HepG2 (cell line): ENCODE data around the gene GNAL. TPM values are rescaled to one million over a fixed set of nuclear protein-coding genes. Genes with fewer than 3 reads are reported as not detected.

Experiments
- ATF7 ChIP-seq, 2 experiments: fragments of 450-650 bp in 1 of 2; sonication (generic) in 1 of 2; formaldehyde crosslinking in 1 of 2; IDR thresholded peaks; 2 replicates each; pipeline versions ENCODE4 v1.4.0 to v1.6.1; 2016 to 2020; ENCODE audit warnings: antibody characterized with exemption in 1 of 2, mild to moderate bottlenecking in 1 of 2, missing genetic modification reagents in 1 of 2
- FOXA1 ChIP-seq, 2 experiments: fragments of 450-650 bp in 1 of 2; sonication (generic) in 1 of 2; formaldehyde crosslinking in 1 of 2; IDR thresholded peaks; 2 replicates each; pipeline versions ENCODE4 v1.4.0 to v1.6.1; 2016 to 2020; ENCODE audit warnings: missing genetic modification reagents in 1 of 2
- NCOA1 ChIP-seq: sonication (generic); formaldehyde crosslinking; IDR thresholded peaks from 2 replicates; pipeline ENCODE4 v1.9.0; 2021; ENCODE audit warnings: missing genetic modification reagents
- TBX2 ChIP-seq: sonication (generic); formaldehyde crosslinking; IDR thresholded peaks from 2 replicates; pipeline ENCODE4 v1.5.0; 2020; ENCODE audit warnings: missing genetic modification reagents, mild to moderate bottlenecking, borderline replicate concordance
- ZBTB38 ChIP-seq: sonication (generic); formaldehyde crosslinking; IDR thresholded peaks from 2 replicates; pipeline ENCODE4 v1.5.1; 2020; ENCODE audit warnings: mild to moderate bottlenecking, missing genetic modification reagents
- ZBTB42 ChIP-seq: sonication (generic); formaldehyde crosslinking; IDR thresholded peaks from 2 replicates; pipeline ENCODE4 v1.5.0; 2020; ENCODE audit warnings: mild to moderate bottlenecking, missing genetic modification reagents
- ZNF143 ChIP-seq: sonication (generic); formaldehyde crosslinking; IDR thresholded peaks from 2 replicates; pipeline ENCODE4 v1.4.0; 2020; ENCODE audit warnings: missing genetic modification reagents
- ZNF256 ChIP-seq: sonication (generic); formaldehyde crosslinking; conservative IDR thresholded peaks from 2 replicates; pipeline ENCODE4 v1.4.0; 2020; ENCODE audit warnings: missing genetic modification reagents
- ZNF44 ChIP-seq: sonication (generic); formaldehyde crosslinking; IDR thresholded peaks from 2 replicates; pipeline ENCODE4 v1.5.1; 2020; ENCODE audit warnings: mild to moderate bottlenecking, missing genetic modification reagents
- ZNF781 ChIP-seq: sonication (generic); formaldehyde crosslinking; IDR thresholded peaks from 2 replicates; pipeline ENCODE4 v1.5.1; 2020; ENCODE audit warnings: borderline replicate concordance, mild to moderate bottlenecking, missing genetic modification reagents; ENCODE audit errors: not compliant biosample characterization
- ZNF83 ChIP-seq: sonication (generic); formaldehyde crosslinking; IDR thresholded peaks from 2 replicates; pipeline ENCODE4 v1.4.0; 2020; ENCODE audit warnings: missing genetic modification reagents, mild to moderate bottlenecking, borderline replicate concordance
- ZNF839 ChIP-seq: sonication (generic); formaldehyde crosslinking; IDR thresholded peaks from 2 replicates; pipeline ENCODE4 v1.4.0; 2020; ENCODE audit warnings: missing genetic modification reagents, mild to moderate bottlenecking, borderline replicate concordance
- polyA plus RNA-seq, 8 experiments: library from polyadenylated mRNA; depleted of rRNA in 3 of 8; stranded (reverse) in 7 of 8; unstranded in 1 of 8; fragments of >200 nt; fragmentation: Illumina TruSeq in 4 of 8; extraction: Trizol in 4 of 8; gene quantifications; 2 replicates each; pipeline versions ENCODE4 v1.2.1 to v1.2.3, GENCODE V29; 2011 to 2016; ENCODE audit warnings: low read depth in 4 of 8, missing spikeins in 1 of 8, mixed read lengths in 1 of 8; ENCODE audit not compliant: insufficient read depth in 1 of 8
- total RNA-seq, 5 experiments: library from RNA; depleted of rRNA; stranded (reverse); fragments of >200 nt; fragmentation: Illumina TruSeq; extraction: Trizol; gene quantifications; 2 replicates each; pipeline ENCODE4 v1.2.3, GENCODE V29; 2016; ENCODE audit warnings: low read depth in 1 of 5
- TF ChIP-seq, protein P1 (sequence below): sonication (generic); formaldehyde crosslinking; IDR thresholded peaks from 2 replicates; pipeline ENCODE4 v1.4.0; 2020; ENCODE audit warnings: missing genetic modification reagents
- TF ChIP-seq, protein P2 (sequence below): conservative IDR thresholded peaks from 2 replicates; pipeline ENCODE4 v1.6.1; 2018; ENCODE audit warnings: missing genetic modification reagents
- TF ChIP-seq, protein P3 (sequence below): sonication (generic); formaldehyde crosslinking; IDR thresholded peaks from 2 replicates; pipeline ENCODE4 v1.4.0; 2020; ENCODE audit warnings: missing genetic modification reagents
- TF ChIP-seq, protein P4 (sequence below): sonication (generic); formaldehyde crosslinking; conservative IDR thresholded peaks from 2 replicates; pipeline ENCODE4 v1.4.0; 2020; ENCODE audit warnings: missing genetic modification reagents
- TF ChIP-seq, protein P5 (sequence below): sonication (generic); formaldehyde crosslinking; IDR thresholded peaks from 2 replicates; pipeline ENCODE4 v1.5.1; 2020; ENCODE audit warnings: missing genetic modification reagents, mild to moderate bottlenecking, borderline replicate concordance

GNAL gene
- total and polyA plus RNA-seq, 2 of the 13 experiments (the other 11 are each of a cell fraction or from before 2014, with no cell fraction given) = 0.87 to 1.4 TPM

DNA sequence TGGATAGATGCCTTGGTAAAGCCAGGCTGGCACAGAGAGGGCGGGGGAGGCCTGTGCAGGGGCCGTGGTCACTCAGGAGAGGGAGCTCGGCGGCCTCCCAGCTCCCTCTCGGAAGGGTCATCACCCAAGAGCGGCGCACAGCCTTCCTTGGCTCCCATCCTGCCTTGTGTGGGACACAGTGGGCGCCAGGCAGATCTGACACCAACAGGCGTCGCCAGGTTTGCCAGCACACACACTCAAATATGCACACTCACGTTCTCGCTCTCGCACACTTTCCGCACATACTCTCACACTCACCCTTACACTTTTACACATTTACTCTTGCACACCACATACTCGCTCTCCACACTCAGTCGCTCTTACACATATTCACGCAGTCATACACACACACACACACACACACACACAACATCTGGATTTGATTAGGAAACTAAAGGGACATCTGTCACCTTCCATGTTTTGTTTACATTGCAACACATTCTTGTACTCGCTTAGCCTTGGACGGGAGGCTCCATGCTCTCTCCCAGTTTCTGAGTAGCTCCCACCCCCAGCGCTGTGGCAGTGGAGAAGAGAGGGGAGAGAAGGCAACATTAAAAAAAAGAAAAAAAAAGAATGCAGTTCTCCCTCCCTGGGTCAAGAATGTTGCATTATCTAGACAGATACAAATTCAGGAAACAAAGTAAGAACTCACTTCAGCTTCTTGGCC, 172.7 kb downstream of the GNAL start (continued):
- TF ChIP-seq FOXA1 (IDR thresholded peaks at IDR 0.05) (0 out of 2 replicates have a peak, but pooled peaks have one; percentile 29), FOXA1 (CRISPR knock-in tag; IDR thresholded peaks at IDR 0.05) (peak; percentile 63), ZBTB42 (CRISPR knock-in tag) (peak; percentile 96), ZNF83 (CRISPR knock-in tag) (no peak), ZBTB38 (CRISPR knock-in tag) (peak; percentile 73; the same call in 1 of the 2 replicates), TBX2 (peak; percentile 71; the same call in 1 of the 2 replicates), ATF7 (IDR thresholded peaks at IDR 0.05) (0 out of 2 replicates have a peak, but pooled peaks have one; percentile 8), ATF7 (CRISPR knock-in tag; IDR thresholded peaks at IDR 0.05) (no peak), NCOA1 (CRISPR knock-in tag) (no peak), ZNF44 (CRISPR knock-in tag) (no peak), ZNF781 (no peak), ZNF143 (no peak), ZNF839 (CRISPR knock-in tag) (no peak), ZNF256 (CRISPR knock-in tag) (no peak)
- TF ChIP-seq, protein P1, sequence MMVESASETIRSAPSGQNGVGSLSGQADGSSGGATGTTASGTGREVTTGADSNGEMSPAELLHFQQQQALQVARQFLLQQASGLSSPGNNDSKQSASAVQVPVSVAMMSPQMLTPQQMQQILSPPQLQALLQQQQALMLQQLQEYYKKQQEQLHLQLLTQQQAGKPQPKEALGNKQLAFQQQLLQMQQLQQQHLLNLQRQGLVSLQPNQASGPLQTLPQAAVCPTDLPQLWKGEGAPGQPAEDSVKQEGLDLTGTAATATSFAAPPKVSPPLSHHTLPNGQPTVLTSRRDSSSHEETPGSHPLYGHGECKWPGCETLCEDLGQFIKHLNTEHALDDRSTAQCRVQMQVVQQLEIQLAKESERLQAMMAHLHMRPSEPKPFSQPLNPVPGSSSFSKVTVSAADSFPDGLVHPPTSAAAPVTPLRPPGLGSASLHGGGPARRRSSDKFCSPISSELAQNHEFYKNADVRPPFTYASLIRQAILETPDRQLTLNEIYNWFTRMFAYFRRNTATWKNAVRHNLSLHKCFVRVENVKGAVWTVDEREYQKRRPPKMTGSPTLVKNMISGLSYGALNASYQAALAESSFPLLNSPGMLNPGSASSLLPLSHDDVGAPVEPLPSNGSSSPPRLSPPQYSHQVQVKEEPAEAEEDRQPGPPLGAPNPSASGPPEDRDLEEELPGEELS (CRISPR knock-in tag) = peak; percentile 44; the same call in 1 of the 2 replicates
- TF ChIP-seq, protein P2, sequence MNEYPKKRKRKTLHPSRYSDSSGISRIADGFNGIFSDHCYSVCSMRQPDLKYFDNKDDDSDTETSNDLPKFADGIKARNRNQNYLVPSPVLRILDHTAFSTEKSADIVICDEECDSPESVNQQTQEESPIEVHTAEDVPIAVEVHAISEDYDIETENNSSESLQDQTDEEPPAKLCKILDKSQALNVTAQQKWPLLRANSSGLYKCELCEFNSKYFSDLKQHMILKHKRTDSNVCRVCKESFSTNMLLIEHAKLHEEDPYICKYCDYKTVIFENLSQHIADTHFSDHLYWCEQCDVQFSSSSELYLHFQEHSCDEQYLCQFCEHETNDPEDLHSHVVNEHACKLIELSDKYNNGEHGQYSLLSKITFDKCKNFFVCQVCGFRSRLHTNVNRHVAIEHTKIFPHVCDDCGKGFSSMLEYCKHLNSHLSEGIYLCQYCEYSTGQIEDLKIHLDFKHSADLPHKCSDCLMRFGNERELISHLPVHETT (CRISPR knock-in tag) = no peak
- TF ChIP-seq, protein P3, sequence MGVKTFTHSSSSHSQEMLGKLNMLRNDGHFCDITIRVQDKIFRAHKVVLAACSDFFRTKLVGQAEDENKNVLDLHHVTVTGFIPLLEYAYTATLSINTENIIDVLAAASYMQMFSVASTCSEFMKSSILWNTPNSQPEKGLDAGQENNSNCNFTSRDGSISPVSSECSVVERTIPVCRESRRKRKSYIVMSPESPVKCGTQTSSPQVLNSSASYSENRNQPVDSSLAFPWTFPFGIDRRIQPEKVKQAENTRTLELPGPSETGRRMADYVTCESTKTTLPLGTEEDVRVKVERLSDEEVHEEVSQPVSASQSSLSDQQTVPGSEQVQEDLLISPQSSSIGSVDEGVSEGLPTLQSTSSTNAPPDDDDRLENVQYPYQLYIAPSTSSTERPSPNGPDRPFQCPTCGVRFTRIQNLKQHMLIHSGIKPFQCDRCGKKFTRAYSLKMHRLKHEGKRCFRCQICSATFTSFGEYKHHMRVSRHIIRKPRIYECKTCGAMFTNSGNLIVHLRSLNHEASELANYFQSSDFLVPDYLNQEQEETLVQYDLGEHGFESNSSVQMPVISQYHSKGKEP = no peak
- TF ChIP-seq, protein P4, sequence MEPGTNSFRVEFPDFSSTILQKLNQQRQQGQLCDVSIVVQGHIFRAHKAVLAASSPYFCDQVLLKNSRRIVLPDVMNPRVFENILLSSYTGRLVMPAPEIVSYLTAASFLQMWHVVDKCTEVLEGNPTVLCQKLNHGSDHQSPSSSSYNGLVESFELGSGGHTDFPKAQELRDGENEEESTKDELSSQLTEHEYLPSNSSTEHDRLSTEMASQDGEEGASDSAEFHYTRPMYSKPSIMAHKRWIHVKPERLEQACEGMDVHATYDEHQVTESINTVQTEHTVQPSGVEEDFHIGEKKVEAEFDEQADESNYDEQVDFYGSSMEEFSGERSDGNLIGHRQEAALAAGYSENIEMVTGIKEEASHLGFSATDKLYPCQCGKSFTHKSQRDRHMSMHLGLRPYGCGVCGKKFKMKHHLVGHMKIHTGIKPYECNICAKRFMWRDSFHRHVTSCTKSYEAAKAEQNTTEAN (CRISPR knock-in tag) = peak; percentile 75; the same call in 1 of the 2 replicates
- TF ChIP-seq, protein P5, sequence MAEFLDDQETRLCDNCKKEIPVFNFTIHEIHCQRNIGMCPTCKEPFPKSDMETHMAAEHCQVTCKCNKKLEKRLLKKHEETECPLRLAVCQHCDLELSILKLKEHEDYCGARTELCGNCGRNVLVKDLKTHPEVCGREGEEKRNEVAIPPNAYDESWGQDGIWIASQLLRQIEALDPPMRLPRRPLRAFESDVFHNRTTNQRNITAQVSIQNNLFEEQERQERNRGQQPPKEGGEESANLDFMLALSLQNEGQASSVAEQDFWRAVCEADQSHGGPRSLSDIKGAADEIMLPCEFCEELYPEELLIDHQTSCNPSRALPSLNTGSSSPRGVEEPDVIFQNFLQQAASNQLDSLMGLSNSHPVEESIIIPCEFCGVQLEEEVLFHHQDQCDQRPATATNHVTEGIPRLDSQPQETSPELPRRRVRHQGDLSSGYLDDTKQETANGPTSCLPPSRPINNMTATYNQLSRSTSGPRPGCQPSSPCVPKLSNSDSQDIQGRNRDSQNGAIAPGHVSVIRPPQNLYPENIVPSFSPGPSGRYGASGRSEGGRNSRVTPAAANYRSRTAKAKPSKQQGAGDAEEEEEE (CRISPR knock-in tag) = no peak
